CD4-positive, alpha-beta T cell (primary cell): ENCODE data around the gene CD58. TPM values are rescaled to one million over a fixed set of nuclear protein-coding genes. Genes with fewer than 3 reads are reported as not detected.
"Not testable (repeated sequence)": the region's sequence is repeated elsewhere in the genome, so short reads cannot be mapped to it uniquely, and the experiment has no call there.

Experiments
- ATAC-seq: fragments of 200-7000 bp; cut with Tn5 transposase; one replicate; pipeline ENCODE4 v1.10.0; 2022; ENCODE audit warnings: mild to moderate bottlenecking; ENCODE audit not compliant: poor library complexity
- CTCF ChIA-PET: fragments of 350-600 bp; sonication (Branson Sonifier 250); formaldehyde crosslinking; loops from one replicate; lab custom pipeline; 2021; ENCODE audit warnings: antibody characterized with exemption, inconsistent platforms; lab: Charles Lee
- POLR2A ChIA-PET: fragments of 350-600 bp; sonication (Branson Sonifier 250); formaldehyde crosslinking; loops from one replicate; lab custom pipeline; 2021; ENCODE audit warnings: antibody characterized with exemption, inconsistent platforms; lab: Charles Lee
- DNase-seq, 14 experiments: peaks; one replicate each; pipeline ENCODE4 v3.0.0-alpha.2; 2013 to 2020; ENCODE audit warnings: mixed read lengths in 2 of 14
- H3K27ac ChIP-seq, 2 donors: one replicate each; pipeline versions ENCODE4 v1.5.1 to v1.7.0; 2013; ENCODE audit warnings: low read length in 2 of 2, low read depth in 1 of 2, mild to moderate bottlenecking in 1 of 2
- H3K27me3 ChIP-seq, 2 experiments: 1 replicate in 1 of 2; 2 replicates in 1 of 2; pipeline versions ENCODE4 v1.6.1 to v1.7.0; 2013; ENCODE audit warnings: low read length in 2 of 2, control low read depth in 1 of 2, mild to moderate bottlenecking in 1 of 2, moderate library complexity in 1 of 2; ENCODE audit not compliant: insufficient read depth in 2 of 2, control insufficient read depth in 1 of 2
- H3K36me3 ChIP-seq: one replicate; pipeline ENCODE4 v1.6.1; 2013; ENCODE audit warnings: low read length, control low read depth; ENCODE audit not compliant: insufficient read depth
- H3K4me1 ChIP-seq: one replicate; pipeline ENCODE4 v1.6.1; 2013; ENCODE audit warnings: low read length, control low read depth; ENCODE audit not compliant: insufficient read depth
- H3K4me3 ChIP-seq: one replicate; pipeline ENCODE4 v1.5.1; 2013; ENCODE audit warnings: mild to moderate bottlenecking, low read length, moderate library complexity
- H3K9me3 ChIP-seq, 2 experiments: 1 replicate in 1 of 2; 2 replicates in 1 of 2; pipeline versions ENCODE4 v1.6.1 to v1.7.0; 2013; ENCODE audit warnings: low read length in 2 of 2, mild to moderate bottlenecking in 2 of 2, control low read depth in 1 of 2, moderate library complexity in 1 of 2; ENCODE audit not compliant: control insufficient read depth in 1 of 2, insufficient read depth in 1 of 2
- H3K27ac Mint-ChIP-seq: one replicate; pipeline ENCODE4 v1.8.0; 2020; ENCODE audit warnings: mixed read lengths
- H3K27me3 Mint-ChIP-seq: one replicate; pipeline ENCODE4 v1.8.0; 2021; ENCODE audit warnings: mixed read lengths
- H3K36me3 Mint-ChIP-seq: one replicate; pipeline ENCODE4 v1.8.0; 2021; ENCODE audit warnings: low read depth, mixed read lengths
- H3K4me1 Mint-ChIP-seq: one replicate; pipeline ENCODE4 v1.8.0; 2021; ENCODE audit warnings: low read depth, mixed read lengths
- H3K4me3 Mint-ChIP-seq: one replicate; pipeline ENCODE4 v1.8.0; 2020; ENCODE audit warnings: mild to moderate bottlenecking, mixed read lengths
- H3K9me3 Mint-ChIP-seq: one replicate; pipeline ENCODE4 v1.8.0; 2020; ENCODE audit warnings: mixed read lengths
- intact Hi-C, 2 experiments: fragments of 100-400 bp; cut with DNase I in 1 of 2; cut with micrococcal nuclease in 1 of 2; formaldehyde crosslinking; loops; one replicate each; pipeline versions ENCODE4 v1.15.1 to v1.9.0; 2023 to 2025; cut with DNase I, micrococcal nuclease
- total RNA-seq, 174 experiments: library from RNA in 2 of 174; stranded (reverse) in 2 of 174; gene quantifications; one replicate each; pipeline ENCODE4 v1.2.3 and lab custom pipeline; 2021 to 2026

The CD58 gene
- total RNA-seq, 2 experiments from 2014 or later: 4.2 to 5.7 TPM

DNA sequence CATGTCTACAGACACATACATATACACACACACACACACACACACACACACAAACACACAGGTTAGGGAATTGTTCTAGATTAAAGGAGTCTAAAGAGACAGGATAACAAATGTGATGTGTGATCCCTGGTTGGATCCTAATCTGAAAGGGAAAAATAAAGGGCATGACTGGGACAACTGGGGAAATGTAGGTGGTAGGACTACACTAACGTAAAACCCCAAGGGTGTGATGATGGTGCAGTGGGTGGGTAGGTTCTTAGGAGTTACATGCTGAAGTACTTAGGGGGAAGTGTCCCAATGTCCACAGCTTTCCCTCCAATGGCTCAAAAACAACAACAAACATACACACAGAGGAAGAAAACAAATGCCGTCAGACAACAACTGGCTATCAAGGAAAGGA lies 28.5 kb upstream of the CD58 start:
- H3K27ac Mint-ChIP-seq, H3K4me3 Mint-ChIP-seq, ATAC-seq, POLR2A ChIA-PET, intact Hi-C loops, H3K36me3 ChIP-seq, H3K27ac ChIP-seq, H3K27me3 Mint-ChIP-seq, H3K36me3 Mint-ChIP-seq, H3K9me3 Mint-ChIP-seq, H3K4me3 ChIP-seq, H3K27me3 ChIP-seq, H3K9me3 ChIP-seq, H3K4me1 ChIP-seq, DNase-seq: not testable (repeated sequence)
- peaks cover 11% of the 10 kb centered on the region for H3K4me1 Mint-ChIP-seq
- CTCF ChIA-PET: interaction anchor here (1.0 kb wide), 1 partner anchor 461 kb away, joined by 3 read pairs; no protein-coding TSS in a partner anchor

DNA sequence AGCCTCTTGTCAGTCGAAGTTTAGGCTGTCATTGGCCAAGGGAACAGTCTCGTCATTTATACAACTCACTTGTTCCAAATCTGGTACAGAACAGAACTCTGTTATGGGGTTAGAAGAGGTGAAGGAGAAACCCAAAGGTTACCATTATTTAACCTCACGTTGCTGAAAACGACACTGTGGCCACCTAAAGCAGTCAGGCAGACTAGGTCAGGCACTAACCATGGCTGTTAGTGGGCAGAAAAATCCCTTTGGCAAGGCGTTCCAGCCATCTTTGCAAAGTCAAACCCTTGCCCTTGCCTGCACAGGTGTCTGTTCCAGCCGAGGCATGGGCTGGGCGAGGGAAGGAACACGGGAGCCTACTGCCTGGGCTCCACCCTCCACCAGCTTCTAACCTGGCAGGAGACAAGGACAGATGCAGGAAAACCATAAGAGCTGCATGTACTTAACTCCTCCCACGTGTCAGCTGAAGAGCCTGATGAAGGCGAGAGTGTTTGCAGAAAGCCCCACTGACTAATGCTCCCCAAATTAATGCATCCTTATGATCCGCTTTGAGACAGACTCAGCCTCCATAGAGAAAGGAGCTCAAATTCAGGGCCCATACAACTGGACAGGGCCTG lies 27.7 kb upstream of the CD58 start:
- H3K4me1 Mint-ChIP-seq: peaks cover 11% of the 10 kb centered on the region
- H3K36me3 Mint-ChIP-seq, H3K9me3 ChIP-seq, H3K36me3 ChIP-seq, H3K4me3 Mint-ChIP-seq, intact Hi-C loops, ATAC-seq, H3K27me3 Mint-ChIP-seq, DNase-seq, H3K27me3 ChIP-seq, H3K4me3 ChIP-seq, POLR2A ChIA-PET, H3K9me3 Mint-ChIP-seq, H3K4me1 ChIP-seq, H3K27ac Mint-ChIP-seq, H3K27ac ChIP-seq: not testable (repeated sequence)
- CTCF ChIA-PET: interaction anchor here (1.0 kb wide), 1 partner anchor 460 kb away, joined by 3 read pairs; no protein-coding TSS in a partner anchor

DNA sequence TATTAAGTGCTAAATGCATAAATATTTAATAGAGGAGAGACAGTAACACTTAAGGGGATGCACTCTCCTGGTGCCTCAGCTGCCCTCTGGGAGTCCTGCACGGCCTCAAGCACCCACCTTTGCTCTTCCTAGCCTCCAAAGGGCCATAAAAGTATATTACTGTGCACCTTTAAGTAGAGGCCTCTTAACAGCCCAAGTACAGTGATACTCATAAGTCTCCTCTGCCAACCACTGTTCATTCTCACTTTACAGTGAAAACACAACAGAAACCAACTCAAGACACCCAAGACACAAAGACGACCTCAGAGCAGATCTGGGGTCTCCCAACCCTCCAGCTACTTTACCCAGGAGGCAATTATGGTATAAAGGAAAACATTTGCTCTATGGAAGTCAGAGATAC lies 26.6 kb upstream of the CD58 start:
- H3K4me1 ChIP-seq, H3K27me3 Mint-ChIP-seq, H3K27me3 ChIP-seq, DNase-seq, H3K27ac ChIP-seq, H3K27ac Mint-ChIP-seq, H3K9me3 ChIP-seq, H3K9me3 Mint-ChIP-seq, H3K4me3 Mint-ChIP-seq, H3K36me3 ChIP-seq, H3K4me3 ChIP-seq, H3K36me3 Mint-ChIP-seq, ATAC-seq: not testable (repeated sequence)
- H3K4me1 Mint-ChIP-seq: peaks cover 11% of the 10 kb centered on the region
- ChIA-PET CTCF (interaction anchor here (0.6 kb wide), 1 partner anchor 873 kb away, joined by 3 read pairs; no protein-coding TSS in a partner anchor), POLR2A (interaction anchor here (1.6 kb wide), 1 partner anchor 23 kb away, joined by 3 read pairs; no protein-coding TSS in a partner anchor)
- intact Hi-C loops: loop anchor here (2.0 kb wide), 1 partner anchor 459 kb away; no protein-coding TSS in a partner anchor

DNA sequence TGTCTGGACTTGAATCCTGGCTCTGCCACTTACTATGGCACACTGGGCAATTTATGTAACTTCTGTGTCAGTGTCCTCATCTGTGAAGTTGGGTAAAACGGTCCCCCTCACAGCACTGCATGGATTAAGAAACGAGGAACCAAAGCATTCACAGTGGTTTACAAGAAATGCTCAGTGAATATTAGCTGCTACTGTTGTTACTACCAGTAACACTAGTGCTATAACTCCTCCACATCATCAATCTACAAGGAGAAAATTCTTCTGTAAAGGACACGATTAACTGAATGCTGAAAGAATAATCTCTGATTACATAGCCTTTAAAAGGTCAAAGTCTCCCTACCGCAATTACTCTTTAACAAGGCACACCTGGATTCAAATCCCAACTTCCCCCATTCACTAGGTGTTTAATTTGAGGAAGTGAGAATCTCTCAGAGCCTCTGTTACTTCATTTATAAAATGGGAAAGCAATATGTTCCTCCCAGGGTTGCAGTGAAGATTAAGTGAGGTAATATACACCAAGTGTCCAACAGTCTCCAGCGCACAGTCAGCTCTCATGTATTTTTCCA lies 26.0 kb upstream of the CD58 start:
- not testable (repeated sequence) for H3K4me3 ChIP-seq, ATAC-seq, DNase-seq, H3K27me3 Mint-ChIP-seq, H3K27me3 ChIP-seq, H3K9me3 ChIP-seq, H3K4me3 Mint-ChIP-seq, H3K27ac ChIP-seq, H3K27ac Mint-ChIP-seq, H3K36me3 Mint-ChIP-seq, H3K4me1 ChIP-seq, H3K36me3 ChIP-seq, H3K9me3 Mint-ChIP-seq
- intact Hi-C loops: loop anchor here (1.0 to 2.0 kb wide), 2 partner anchors 22 to 458 kb away; no protein-coding TSS in a partner anchor
- POLR2A ChIA-PET: interaction anchor here (1.6 kb wide), 1 partner anchor 22 kb away, joined by 3 read pairs; no protein-coding TSS in a partner anchor
- H3K4me1 Mint-ChIP-seq: peaks cover 11% of the 10 kb centered on the region
- CTCF ChIA-PET: interaction anchor here (0.6 to 1.7 kb wide), 6 partner anchors 56 to 874 kb away, joined by 3 to 4 read pairs (median 3); no protein-coding TSS in a partner anchor
